ENCODE measurements around the gene FLVCR2. TPM values are rescaled to one million over a fixed set of nuclear protein-coding genes. Genes with fewer than 3 reads are reported as not detected.

The FLVCR2 gene, protein sequence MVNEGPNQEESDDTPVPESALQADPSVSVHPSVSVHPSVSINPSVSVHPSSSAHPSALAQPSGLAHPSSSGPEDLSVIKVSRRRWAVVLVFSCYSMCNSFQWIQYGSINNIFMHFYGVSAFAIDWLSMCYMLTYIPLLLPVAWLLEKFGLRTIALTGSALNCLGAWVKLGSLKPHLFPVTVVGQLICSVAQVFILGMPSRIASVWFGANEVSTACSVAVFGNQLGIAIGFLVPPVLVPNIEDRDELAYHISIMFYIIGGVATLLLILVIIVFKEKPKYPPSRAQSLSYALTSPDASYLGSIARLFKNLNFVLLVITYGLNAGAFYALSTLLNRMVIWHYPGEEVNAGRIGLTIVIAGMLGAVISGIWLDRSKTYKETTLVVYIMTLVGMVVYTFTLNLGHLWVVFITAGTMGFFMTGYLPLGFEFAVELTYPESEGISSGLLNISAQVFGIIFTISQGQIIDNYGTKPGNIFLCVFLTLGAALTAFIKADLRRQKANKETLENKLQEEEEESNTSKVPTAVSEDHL
- total RNA-seq (1 to 10 TPM; 2.1 to 3.8 TPM), polyA plus RNA-seq (1 to 10 TPM in 1 of 3 donors, under 1 TPM in 1, not detected in 1; 0.80 to 1.4 TPM), total RNA-seq (0.21 to 9.0 (median 6.5) reads per million in 6 experiments)

GRCh38 chr14:75578102-75578785, at the start of gene FLVCR2:
Gene FLVCR2, plus strand, starts transcription at chr14:75578620. Its CDS starts 353 bp downstream, at chr14:75578973.
- Mint-ChIP-seq H3K4me3 (peak within 1 kb of the TSS in 8 of 10 donors; percentile 87 to 96 (median 94)), H3K27ac (peak within 1 kb of the TSS; percentile 15 to 90 (median 80))

DNA sequence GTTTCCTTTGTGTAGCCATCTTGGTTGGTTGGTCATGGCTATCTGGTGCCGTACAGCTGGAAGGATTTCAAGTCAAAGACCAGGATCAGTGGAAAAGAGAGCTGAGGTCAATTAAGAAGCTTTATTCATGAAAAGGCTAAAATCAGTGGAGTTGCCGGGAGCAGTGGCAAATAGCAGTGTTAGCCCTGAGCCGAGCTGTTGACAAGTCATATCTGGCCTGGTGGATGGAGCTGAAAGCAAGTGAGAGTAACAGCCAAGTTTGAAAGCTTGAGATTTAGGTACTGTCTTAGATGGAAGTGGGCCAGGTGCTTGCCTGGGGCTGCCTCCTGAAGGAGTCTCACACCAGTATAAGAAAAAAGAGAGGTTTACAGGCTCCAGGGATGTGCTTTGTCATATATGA, 47.2 kb upstream of the FLVCR2 start:
- no peak overlapping the region for H3K4me3 Mint-ChIP-seq
- H3K36me3 Mint-ChIP-seq: peaks cover 0 to 58% (median 19%) of the 10 kb centered on the region in 3 donors
- POLR2A ChIA-PET: interaction anchor here (1.1 to 1.7 kb wide), 2 partner anchors 8 to 9 kb away, joined by 3 to 5 read pairs; partner anchors contain the start of gene BATF
- H3K27ac Mint-ChIP-seq: peak overlapping the region in 6 of 10 donors; percentile 7 to 42 (median 20)
- no peak for ATAC-seq
- no peaks in the 10 kb centered on the region for H3K27me3 Mint-ChIP-seq
- no peaks in the 10 kb centered on the region for H3K9me3 Mint-ChIP-seq
- no peak for DNase-seq
- H3K4me1 Mint-ChIP-seq: peaks cover 17 to 49% (median 44%) of the 10 kb centered on the region in 4 donors

More at GRCh38 chr14:75578102-75578785, at the start of gene FLVCR2:
- no peaks in the 10 kb centered on the region for H3K9me3 Mint-ChIP-seq
- ATAC-seq (peak; percentile 63 to 72), DNase-seq (peak in 9 of 10 donors; percentile 12 to 69 (median 43))
- peaks cover 0 to 8% (median 0%) of the 10 kb centered on the region in 5 donors for H3K27me3 Mint-ChIP-seq
- peaks cover 8 to 22% (median 12%) of the 10 kb centered on the region in 4 donors for H3K4me1 Mint-ChIP-seq
- H3K36me3 Mint-ChIP-seq: no peaks in the 10 kb centered on the region
- POLR2A ChIA-PET: interaction anchor here (0.6 to 4.6 kb wide), 4 partner anchors 74 to 404 kb away, joined by 3 to 17 read pairs (median 4); no protein-coding TSS in a partner anchor

DNA sequence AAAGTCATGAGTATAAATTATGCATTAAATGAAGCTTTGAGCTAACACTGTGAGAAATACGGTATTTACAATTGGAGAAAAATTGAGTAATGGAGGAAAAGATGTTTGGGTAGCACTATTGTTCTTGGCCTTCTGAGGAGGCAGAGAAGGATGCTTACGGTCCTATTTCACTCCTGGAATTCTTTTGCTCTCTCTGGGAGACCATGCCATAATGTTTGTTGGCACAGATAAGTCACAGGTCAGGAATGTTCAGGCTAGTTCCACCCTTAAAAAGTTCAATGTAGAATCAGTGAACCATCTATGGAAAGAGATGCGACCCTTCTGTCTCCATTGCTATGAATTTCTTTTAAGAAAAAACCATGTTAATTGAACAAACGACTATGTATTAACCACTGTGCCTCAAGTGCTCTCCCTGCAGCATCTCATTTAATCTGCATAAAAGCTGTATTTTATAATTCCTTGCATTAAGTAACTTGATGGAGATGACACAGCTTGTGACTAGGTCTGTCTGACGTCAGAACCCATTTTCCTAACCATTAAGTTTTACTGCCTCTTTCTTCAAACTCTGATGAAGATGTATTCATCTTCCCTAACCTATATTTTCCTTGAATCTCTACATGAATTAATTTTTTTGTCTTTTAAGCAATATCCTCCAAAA, 46.6 kb upstream of the FLVCR2 start:
- peaks cover 0 to 55% (median 19%) of the 10 kb centered on the region in 3 donors for H3K36me3 Mint-ChIP-seq
- DNase-seq: no peak
- no peaks in the 10 kb centered on the region for H3K27me3 Mint-ChIP-seq
- ATAC-seq: no peak
- POLR2A ChIA-PET: interaction anchor here (1.1 to 1.7 kb wide), 2 partner anchors 8 to 10 kb away, joined by 3 to 5 read pairs; partner anchors contain the start of gene BATF
- peaks cover 14 to 44% (median 39%) of the 10 kb centered on the region in 4 donors for H3K4me1 Mint-ChIP-seq
- H3K4me3 Mint-ChIP-seq: no peak overlapping the region
- no peaks in the 10 kb centered on the region for H3K9me3 Mint-ChIP-seq
- peak overlapping the region in 4 of 10 donors; percentile 7 to 42 (median 22) for H3K27ac Mint-ChIP-seq

- H3K36me3 Mint-ChIP-seq: peaks cover 0 to 45% (median 5%) of the 10 kb centered on the region in 3 donors
- POLR2A ChIA-PET: interaction anchor here (1.0 to 1.4 kb wide), 2 partner anchors 8 to 11 kb away, joined by 5 read pairs; no protein-coding TSS in a partner anchor
- no peak for ATAC-seq
- H3K9me3 Mint-ChIP-seq: no peaks in the 10 kb centered on the region
- no peak for DNase-seq
- H3K4me1 Mint-ChIP-seq: peaks cover 9 to 34% (median 29%) of the 10 kb centered on the region in 4 donors
- H3K27me3 Mint-ChIP-seq: no peaks in the 10 kb centered on the region
- no peak overlapping the region for H3K4me3 Mint-ChIP-seq
- peak overlapping the region in 9 of 10 donors; percentile 37 to 85 (median 70) for H3K27ac Mint-ChIP-seq
These were observed 44.4 kb upstream of the FLVCR2 start for GRCh38 chr14:75533791-75534555.

DNA sequence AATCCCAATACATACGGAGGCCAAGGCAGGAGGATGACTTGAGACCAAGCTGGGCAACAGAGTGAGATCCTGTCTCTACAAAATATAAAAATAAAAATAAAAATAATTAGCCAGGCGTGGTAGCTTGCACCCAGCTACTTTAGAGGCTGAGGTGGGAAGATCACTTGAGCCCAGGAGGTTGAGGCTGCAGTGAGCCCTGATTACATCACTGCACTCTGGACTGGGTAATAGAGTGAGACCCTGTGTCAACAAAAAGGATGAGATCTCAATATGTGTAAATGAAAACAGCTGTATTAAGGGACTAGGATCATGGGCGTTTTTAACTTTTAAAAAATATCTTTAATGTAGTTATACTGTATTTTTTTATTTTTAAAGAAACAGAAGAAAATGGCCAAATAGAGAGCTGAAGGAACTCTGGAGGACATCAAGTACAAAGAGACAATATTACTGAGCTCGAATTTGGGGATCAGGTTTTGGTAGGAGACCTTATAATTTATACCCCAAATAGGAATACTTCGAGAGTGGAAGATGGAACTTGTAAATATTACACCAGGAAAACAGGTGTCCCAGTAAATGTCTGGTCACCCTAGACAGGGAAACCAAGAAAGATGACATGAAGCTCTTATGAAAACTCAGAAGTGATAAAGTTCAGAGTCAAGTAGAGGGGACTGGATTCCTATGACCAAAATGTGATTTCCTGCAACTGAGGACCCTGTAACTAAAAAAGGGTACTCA, 43.1 kb upstream of the FLVCR2 start:
- Mint-ChIP-seq H3K27me3 (no peaks in the 10 kb centered on the region), H3K4me3 (no peak overlapping the region), H3K4me1 (peaks cover 12 to 47% (median 37%) of the 10 kb centered on the region in 4 donors), H3K36me3 (peaks cover 0 to 37% (median 0%) of the 10 kb centered on the region in 3 donors), H3K27ac (peak overlapping the region in 3 of 10 donors; percentile 4 to 36 (median 33)), H3K9me3 (no peaks in the 10 kb centered on the region)
- POLR2A ChIA-PET: no interaction called here
- DNase-seq (no peak), ATAC-seq (no peak)

GRCh38 chr14:75537071-75537470, 41.3 kb upstream of the FLVCR2 start:
- Mint-ChIP-seq H3K27me3 (no peaks in the 10 kb centered on the region), H3K9me3 (no peaks in the 10 kb centered on the region), H3K36me3 (peaks cover 0 to 29% (median 0%) of the 10 kb centered on the region in 3 donors), H3K4me1 (peaks cover 14 to 52% (median 39%) of the 10 kb centered on the region in 4 donors), H3K27ac (peak overlapping the region in 7 of 10 donors; percentile 0 to 60 (median 47)), H3K4me3 (no peak overlapping the region)
- POLR2A ChIA-PET: no interaction called here
- ATAC-seq (no peak), DNase-seq (no peak)

DNA sequence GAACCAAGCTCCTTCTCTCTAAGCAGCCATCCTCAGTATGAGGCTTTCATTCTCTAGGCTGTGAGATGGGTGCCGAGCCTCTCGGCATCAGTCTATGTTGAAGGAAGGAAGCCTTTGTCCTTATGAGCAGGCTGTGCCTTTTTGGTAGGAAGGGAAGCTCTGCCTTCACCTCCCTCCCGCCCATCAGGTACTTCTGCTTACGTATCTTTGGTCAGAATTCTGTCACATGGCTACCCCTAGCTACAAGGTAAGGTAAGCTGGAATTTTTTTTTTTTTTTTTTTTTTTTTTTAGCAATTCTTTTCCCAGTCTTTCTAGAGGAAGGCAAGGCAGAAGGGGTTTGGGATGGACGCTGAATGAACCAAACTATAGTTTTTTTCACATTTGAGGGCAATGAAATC, 39.3 kb upstream of the FLVCR2 start:
- Mint-ChIP-seq H3K4me1 (peaks cover 18 to 55% (median 47%) of the 10 kb centered on the region in 4 donors), H3K36me3 (peaks cover 0 to 21% (median 0%) of the 10 kb centered on the region in 3 donors), H3K9me3 (no peaks in the 10 kb centered on the region), H3K4me3 (no peak overlapping the region), H3K27me3 (no peaks in the 10 kb centered on the region), H3K27ac (peak overlapping the region in 8 of 10 donors; percentile 57 to 97 (median 81))
- DNase-seq (no peak), ATAC-seq (no peak)
- POLR2A ChIA-PET: interaction anchor here (1.3 to 1.6 kb wide), 3 partner anchors 8 to 17 kb away, joined by 5 to 8 read pairs (median 5); partner anchors contain the start of gene BATF

DNA sequence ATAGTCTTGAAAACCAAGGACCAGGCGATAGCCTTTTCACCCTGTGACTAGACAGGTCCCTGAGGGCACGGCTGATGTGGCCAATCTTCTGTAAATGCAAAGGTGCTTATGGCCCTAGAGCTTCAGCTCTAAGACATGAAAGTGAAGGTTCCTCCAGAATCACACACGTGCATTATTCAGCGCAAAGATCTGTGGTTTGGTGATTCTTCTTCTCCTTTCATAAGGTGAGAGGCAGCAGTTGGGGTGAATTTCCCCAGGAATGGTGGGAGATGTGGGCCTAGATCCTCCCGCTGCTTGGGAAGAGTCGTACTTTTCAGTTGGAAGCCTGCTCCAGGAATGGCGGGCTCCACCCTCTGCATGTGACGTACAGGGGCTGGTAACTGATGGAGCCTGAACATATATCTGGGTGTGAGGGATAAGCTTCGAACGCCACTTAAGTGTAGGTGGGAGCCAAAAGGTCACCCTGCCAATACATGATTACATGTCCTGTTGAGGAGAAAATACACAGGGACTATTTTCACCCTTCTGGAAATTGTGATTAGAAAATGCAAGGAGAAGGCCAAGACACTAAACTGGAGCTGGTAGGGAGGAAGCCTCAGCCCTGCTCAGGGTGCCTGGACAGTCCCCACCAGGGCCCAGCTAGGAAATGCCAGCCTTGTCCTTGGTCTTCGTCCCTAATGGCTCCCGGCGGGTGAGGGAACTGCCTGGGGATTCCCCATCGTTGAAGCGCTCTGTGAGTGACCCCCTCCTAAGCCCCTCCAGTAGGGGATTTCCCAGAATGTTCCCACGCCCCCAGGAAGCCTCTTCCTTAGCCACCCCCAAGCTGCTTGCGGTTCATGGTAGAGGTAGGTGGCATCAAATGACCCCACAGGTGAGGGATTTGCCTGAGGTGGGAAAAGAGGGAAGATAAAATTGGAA, 38.6 kb upstream of the FLVCR2 start:
- POLR2A ChIA-PET: interaction anchor here (1.2 to 1.6 kb wide), 5 partner anchors 9 to 17 kb away, joined by 3 to 8 read pairs (median 5); partner anchors contain the start of gene BATF
- peak overlapping the region in 1 of 10 donors; percentile 4 for H3K4me3 Mint-ChIP-seq
- no peak for ATAC-seq

DNA sequence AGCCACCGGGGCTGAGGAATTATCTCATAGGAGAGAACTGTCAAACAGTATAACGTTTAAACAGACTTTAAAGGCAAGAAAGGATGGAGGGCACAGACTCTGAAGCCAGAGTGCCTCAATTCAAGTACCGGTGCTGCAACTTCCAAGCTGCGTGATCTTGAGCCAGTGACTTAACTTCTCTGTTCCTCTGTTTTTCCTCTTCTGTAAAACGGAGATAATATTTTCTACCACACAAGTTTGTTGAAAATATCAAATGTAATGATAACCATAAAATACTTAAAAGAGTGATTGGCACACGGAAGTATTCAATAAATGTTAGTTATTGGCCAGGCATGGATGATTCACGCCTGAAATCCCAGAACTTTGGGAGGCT, 38.0 kb upstream of the FLVCR2 start:
- H3K4me3 Mint-ChIP-seq: peak overlapping the region in 1 of 10 donors; percentile 20
- POLR2A ChIA-PET: interaction anchor here (1.2 to 2.2 kb wide), 5 partner anchors 10 to 18 kb away, joined by 3 to 7 read pairs (median 5); partner anchors contain the start of gene BATF

More for the DNA sequence above, 38.6 kb upstream of the FLVCR2 start:
- DNase-seq: peak in 2 of 10 donors; percentile 18 to 20
- Mint-ChIP-seq H3K27me3 (no peaks in the 10 kb centered on the region), H3K4me1 (peaks cover 18 to 60% (median 49%) of the 10 kb centered on the region in 4 donors), H3K9me3 (no peaks in the 10 kb centered on the region), H3K27ac (peak overlapping the region; percentile 40 to 97 (median 94)), H3K36me3 (peaks cover 0 to 20% (median 0%) of the 10 kb centered on the region in 3 donors)

More for the DNA sequence above, 38.0 kb upstream of the FLVCR2 start:
- Mint-ChIP-seq H3K4me1 (peaks cover 18 to 62% (median 49%) of the 10 kb centered on the region in 4 donors), H3K27ac (peak overlapping the region; percentile 78 to 97 (median 94)), H3K9me3 (no peaks in the 10 kb centered on the region), H3K36me3 (peaks cover 0 to 15% (median 0%) of the 10 kb centered on the region in 3 donors), H3K27me3 (no peaks in the 10 kb centered on the region)
- DNase-seq (no peak), ATAC-seq (no peak)

Measured in naive thymus-derived CD8-positive, alpha-beta T cell (primary cell).